ENCODE results near the gene COL5A3.

Gene COL5A3

DNA sequence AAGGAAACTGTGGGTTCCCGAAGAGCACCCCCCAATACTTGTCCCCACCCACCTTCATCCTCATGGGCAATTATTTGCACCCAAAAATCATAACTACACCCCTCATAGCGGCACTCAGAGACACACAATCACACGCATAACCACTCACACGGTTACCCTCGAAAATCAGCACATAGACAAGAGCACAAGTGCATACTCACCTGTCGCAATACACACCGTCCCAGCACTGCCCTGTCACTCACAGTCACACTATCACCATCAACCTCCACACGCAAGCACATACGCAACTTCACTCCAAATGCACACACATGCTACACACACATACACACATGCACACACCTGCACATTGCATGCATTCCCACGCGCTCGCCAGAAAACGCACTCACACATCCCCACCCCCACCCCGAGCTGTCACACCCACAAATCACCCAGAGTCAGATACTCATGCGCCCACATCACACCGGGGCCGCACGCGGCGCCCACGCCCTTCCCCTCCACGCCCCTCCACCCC, 535 bp downstream of the COL5A3 start:
- DNase-seq = no peak

DNA sequence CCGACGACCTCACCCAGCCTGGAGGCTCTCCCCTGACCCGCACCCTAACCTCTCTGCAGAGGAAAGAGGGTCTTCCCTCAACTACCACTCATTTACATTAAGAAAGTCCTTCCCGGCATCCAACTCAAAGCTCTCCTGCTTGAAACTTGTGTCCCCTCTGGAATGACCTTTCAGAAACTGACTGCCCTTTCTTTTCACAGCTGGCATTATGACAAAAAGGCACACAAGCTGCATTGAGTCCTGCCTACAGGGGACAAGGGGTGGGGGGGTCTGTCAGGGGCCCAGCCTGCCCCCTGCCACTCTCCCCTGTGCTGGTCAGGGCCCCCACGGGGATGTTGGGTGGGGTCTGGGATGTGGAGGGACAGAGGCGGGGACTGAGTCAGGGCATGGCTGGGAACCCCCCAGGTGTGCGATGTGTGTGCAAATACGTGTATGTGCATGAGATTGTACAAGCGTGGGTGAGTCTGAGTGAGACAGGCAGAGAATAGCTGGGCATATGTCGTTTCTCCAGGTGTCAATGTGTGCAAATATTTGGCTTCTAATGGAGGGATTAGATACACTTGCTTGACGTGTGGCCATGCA, 2.0 kb downstream of the COL5A3 start:
- no peak for DNase-seq

DNA sequence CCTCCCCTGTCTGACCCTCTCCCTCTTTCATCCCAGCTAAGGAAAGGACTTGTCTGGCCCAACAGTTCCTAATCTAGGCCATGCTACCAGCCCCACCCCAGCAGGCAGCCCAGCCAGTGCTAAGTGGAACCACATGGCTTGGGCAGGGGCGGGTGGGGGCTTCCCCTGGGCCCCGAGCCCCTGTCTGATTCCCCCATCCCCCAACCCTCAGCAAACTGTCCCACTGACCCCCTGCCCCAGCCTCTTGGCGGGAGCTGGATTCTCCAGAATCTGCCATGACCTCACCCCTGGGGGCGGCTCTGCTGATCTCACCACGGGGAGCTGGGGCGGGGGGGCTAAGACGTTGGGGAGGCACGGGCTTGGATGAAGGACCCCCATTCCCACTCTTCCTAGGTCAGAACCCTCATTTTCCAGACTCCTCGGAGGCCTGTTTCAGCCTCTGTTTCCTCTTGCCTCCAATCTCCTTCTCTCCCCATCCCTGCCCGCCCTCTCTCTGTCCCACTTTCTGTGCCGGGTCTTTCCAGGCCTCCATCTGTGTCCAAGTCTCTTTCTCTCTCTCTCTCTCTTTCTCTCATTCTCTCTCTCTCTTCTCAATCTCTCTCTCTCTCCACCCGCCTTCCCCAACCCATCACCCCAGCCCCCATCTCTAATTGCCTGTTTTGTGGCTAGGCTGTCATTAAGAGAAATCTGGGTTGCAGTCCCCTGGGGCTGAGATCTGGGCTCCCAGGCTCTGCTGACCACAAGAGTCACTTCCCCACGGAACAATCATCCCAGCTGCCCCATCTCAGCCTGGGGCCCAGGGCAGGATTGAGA, 2.7 kb downstream of the COL5A3 start:
- DNase-seq = no peak

DNA sequence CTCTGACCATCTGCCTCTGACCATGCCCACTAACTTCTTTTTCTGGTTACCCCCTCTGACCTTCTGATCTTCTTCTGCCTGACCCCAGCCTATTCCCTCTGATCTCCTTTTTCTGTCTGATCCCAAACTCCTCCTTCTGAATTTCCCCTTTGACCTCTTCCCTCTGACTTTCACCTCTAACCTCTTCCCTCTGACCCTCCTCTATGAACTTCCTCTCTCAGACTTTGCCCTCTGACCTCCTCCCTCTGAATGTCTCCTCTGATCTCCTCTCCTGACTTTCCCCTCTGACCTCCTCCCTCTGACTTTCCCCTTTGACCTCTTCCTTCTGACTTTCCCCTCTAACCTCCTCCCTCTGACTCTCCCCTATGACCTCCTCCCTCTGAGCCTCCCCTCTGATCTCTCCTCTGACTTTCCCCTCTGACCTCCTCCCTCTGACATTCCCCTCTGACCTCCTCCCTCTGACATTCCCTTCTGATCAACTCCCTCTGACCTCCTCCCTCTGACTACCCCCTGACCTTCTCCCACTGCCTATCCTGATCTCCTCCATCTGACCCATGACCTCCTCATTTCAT, 3.5 kb downstream of the COL5A3 start:
- DNase-seq = no peak

DNA sequence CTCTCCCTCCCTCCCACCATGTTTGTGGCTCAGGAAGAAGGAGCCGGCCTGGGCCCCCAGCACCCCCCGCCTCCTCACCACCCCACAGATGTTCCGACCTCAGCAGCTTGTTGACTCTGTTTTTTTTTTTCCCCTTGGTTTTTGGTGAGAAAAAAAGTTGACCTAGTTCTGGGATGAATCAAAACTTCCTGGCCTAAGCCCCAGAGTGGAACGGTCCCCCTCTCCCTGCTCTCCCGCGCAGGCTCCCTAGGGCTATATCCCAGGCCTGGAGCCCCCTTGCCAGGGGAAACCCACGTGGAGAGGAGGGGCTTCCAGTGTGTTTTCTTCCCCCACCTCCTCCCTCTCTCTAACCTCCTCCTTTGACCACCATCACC, 4.0 kb downstream of the COL5A3 start:
- peak in 1 of 2 donors; percentile 13 for DNase-seq

DNA sequence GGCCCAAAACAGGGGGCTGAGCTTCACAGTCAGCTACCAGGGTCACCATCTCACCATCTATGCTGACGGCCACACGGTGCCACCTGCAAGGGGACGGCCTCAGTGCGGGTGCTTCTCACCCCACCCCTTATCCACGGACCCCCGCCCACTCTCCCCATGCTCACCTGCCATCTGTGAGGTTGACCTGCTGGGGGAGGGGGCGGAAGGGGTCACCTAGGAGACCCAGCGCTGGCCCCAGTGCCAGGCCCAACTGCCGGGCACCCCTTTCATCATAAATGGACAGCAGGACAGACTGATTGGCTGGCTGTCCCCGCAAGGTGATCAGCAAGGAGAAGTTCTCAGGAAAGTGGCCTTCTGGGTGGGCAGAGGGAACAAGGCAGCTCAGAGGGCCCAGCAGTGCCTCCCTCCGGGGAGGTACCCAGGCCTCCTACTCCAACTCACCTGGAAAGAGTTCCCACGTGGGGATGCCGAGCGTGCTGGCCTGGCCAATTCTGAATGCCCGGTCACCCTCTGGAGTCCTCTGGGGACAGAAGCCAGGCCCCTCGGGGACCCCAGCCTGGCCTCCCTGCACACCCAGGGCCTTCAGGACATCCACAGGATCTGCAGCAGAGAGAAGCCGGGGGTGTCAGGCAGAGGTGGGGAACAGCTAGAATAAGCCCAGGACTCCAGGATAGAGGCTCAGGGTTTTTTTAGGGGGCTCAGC, 4.5 kb downstream of the COL5A3 start:
- no peak for DNase-seq

DNA sequence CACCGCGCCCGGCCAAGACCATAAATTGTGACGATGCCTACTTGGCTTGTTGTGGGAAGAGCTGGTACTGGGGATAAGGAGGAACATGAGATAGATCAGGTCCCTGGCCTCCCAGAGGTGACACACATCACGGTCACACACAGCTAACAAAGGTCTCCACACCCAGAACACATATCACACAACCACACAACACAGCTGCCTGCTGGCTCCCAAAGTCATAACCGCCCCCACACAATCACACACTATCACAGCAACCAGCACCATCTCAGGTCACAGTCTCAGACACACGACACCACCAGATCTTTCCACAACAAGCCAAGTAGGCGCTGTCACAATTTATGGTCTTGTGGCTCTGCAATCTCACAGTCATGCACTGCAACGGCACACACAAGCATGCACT, 5.7 kb downstream of the COL5A3 start:
- no peak for DNase-seq

DNA sequence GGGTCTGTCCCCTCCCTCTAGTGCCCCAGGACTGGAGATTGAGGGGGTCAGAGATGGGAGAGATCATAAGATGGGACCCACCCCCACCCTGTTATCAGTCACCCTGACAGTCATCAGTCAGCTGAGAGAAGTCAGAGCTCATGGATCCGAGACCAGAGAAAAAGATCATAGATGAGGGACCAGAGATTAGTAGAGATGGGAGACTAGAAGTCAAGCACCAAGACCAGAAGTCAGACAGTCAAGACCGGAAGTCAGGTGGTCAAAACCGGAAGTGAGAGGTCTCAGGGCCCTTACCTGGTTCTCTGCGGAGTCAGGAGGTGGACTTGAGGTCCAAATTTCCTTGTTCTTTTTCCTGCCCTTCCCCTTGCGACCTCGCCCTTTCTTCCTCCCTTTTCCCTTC, 7.0 kb downstream of the COL5A3 start:
- DNase-seq = no peak

DNA sequence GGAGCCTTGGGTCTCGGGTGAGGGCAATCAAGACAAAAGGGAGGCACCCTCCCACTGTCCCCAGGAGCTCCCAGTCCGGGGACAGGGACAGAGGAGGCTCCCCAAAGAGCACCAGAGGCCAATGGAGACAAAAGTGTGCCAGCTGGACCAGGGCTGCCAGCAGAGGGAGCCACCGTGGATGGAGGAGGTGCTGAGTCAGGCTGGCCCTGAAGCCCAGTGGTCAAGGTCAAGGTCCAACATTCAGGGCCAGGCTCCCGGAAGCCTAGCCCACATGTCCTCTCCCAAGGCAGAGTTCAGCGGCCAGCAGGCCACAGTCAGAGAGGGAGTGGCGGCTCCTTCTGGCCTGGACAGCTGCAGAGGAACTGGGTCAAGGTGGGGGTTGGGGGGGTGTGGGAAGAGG, 8.4 kb downstream of the COL5A3 start:
- DNase-seq = peak in 1 of 2 donors; percentile 17

DNA sequence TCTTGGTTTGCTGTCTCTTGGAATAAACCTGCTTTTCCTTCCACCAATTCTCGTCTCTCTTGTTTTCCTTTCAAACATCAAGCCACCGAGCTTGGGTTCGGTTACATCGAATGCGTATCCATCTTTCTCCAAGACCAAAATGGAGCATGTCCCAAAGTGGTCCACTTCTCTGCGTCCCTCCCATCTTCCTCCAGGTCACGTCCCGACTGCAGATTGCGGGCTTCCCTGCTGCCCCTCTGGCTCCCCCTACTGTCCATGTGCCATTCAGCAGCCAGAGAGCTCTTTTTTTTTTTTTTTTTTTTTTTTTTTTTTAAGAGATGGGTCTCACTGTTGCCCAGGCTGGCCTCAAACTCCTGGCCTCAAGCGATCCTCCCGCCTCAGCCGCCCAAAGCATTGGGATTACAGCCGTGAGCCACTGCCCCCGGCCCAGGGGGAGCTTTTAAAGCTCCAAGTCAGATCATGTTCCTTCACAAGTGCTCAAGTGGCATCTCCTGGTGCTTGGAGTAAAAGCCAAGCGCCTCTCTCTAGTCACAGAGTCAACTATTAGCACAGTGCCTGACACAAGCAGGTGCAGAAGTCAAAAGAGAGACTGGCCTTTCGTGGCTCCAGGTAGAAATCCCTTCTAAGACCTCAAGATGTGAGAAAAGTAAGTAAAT, 10.0 kb downstream of the COL5A3 start:
- peak; percentile 76 to 77 for DNase-seq

DNA sequence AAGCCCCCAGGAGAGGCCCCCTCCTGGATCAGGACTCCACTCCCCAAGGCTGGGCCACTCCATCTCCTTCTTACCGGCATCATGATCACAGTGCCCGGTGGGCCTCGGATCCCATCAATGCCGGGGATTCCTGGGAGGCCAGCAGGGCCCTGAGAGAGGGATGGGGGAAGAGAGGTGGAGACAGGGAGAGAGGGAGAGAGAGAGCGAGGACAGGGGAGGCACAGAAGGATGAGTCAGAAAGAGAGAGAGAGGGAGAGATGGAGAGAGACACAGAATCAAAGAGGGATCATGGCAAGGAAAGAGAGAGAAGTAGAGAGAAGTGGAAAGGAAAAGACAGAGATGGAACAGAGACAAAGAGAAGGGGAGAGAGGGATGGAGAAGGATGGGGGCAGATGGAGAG, 13.8 kb downstream of the COL5A3 start:
- DNase-seq = no peak

DNA sequence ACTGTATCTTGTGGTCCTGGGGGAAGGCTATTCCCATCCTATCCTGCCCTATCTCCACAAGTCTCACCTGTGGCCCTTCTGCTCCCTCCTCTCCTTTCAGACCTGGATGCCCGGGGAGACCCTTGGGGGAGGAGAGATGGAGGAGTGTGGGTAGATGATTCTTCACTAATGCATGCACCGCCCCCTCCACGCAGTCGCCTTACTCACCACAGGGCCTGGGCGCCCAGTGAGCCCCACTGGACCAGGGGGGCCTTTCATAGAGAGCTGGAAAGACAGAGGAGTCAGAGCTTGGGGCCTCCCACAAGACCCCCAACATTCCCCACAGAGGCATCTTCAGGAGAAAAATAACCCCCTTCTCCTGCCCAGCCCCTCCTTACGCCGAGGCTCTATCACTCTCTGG, 14.3 kb downstream of the COL5A3 start:
- DNase-seq = no peak

DNA sequence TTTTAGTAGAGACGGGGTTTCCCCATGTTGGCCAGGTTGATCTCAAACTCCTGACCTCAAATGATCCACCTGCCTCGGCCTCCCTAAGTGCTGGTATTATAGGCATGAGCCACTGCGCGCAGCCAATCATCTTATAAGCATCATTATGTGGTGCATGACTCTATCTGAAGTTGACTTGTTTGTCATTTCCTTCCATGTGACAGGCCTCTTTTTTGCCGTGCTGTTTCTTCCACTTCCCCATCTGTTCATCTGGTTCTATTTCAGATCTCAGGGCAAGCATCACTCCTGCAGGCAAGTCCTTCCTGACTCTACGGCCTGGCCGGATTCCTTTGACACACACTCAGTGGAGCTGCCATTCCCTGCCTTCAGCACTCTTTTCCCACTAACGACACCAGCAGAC, 15.2 kb downstream of the COL5A3 start:
- no peak for DNase-seq

DNA sequence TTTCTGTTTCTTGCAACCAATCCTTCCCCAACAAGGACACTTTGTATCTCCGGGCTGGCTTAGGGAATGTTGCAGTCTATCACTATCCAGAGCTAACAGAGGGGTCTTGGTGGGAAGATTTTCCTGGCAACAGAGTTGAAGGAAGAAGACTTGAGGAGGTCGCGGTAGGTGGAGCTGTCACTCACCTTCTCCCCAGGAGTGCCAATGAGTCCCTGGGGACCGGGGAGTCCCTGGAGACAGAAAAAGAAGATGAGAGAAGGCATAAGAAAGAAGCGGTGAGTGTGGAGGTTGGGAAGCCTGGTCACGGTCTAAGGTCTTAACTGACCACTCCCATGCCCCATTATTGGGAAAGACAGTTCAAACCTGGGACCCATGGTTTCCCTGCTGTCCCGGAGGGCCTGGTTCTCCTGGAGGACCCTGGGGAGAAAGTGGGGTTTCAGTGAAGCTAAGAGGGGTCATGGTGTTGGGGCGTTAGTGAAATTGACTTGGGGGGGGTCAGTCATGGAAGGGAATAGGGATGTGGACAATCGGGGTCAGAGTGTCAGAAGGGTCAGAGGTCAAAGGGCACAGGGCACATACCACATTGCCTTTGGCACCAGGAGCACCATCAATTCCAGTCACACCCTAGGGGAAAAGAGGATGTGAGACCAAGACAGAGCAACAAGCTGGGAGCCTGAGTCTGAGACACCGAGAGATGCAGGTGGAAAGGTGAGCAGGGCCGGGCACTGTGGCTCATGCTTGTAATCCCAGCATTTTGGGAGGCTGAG, 18.7 kb downstream of the COL5A3 start:
- DNase-seq = no peak

DNA sequence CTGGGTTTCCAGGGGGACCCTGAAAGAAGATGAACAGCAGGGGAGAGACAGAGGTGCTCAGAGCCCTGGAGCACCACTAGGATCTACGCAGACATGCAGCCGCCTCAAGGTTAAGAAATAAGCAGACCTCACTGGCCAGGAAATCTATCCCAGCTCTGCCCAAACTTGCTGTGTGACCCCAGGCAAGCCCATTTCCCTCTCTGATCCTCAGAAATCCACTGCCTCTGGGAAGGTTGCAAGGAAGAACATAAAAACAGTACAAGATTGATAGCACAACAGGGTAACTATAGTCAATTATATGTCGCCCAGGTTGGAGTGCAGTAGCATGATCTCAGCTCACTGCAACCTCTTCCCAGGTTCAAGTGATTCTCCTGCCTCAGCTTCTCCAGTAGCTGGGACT, 20.8 kb downstream of the COL5A3 start:
- no peak for DNase-seq

DNA sequence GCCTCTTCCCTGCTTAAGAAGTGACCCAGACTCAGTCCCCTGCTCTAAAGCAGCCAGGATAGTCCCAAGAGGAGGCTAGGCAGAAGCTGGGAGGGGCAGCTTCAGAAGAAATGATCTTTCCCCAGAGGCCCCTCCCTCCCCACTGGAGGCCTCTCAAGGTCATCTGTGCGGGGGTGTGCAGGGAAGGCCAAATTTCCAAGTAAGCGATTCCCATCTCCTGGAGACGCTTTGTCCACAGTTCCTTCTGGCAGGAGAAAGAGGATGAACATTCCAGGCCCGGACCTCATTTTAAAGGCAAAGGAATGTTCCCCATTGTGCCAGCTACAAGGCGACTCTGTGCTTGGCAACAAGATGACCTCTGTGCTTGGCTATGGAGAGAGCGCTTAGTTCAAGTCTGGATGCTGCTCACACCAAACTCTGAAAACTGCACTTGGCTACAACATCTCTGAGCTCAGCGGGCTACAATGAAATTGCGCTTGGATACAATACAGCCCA, 23.5 kb downstream of the COL5A3 start:
- no peak for DNase-seq

DNA sequence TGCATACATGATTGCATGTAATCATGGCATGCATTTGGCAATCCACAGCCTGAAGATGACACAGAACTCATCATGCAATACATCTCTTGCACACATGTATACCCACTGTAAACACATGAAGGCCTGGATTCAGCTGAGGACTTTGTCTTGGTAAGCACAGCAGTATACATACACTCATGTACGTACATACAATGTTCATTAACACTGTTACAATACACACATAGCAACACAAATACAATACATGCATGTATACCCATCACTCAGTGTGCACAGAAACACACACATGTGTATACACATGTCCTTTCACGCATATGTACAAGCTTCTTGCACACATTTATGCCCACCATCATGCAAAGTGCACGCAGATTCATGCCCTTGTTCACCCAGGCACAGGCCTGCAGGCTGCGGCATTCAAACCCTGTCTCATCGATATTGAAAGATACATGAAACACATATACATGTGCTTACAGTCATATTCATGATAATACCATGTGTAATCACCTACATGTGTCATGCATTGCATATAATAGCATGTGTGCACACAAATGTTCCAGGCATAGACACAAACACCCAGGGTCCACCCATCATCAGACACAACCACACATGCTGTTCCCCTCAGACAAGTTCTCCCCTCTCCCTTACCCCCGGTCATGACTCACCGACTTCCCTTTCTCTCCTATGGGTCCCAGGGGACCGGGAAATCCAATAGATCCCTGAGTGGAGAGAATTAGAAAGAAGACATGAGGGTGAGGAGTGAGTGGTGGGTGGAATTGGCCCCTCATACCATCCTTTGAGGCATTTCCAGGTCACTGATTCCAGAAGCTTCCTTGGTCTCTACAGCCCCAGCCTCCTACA, 28.7 kb downstream of the COL5A3 start:
- no peak for DNase-seq

DNA sequence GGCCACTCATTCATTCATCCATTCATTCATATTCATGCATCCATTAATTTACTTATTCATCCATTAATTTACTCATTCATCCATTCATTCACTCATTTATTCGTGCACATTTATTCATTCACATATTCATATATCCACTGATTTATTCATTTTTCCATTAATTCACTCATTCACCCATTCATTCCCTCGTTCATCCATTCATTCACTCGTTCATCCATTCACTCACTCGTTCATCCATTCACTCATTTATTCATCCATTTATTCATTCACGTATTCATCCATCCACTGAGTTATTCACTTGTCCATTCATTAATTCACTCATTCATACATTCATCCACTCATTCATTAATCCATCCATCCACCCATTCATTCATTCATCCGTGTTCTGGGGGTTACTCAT, 38.2 kb downstream of the COL5A3 start:
- DNase-seq = no peak

DNA sequence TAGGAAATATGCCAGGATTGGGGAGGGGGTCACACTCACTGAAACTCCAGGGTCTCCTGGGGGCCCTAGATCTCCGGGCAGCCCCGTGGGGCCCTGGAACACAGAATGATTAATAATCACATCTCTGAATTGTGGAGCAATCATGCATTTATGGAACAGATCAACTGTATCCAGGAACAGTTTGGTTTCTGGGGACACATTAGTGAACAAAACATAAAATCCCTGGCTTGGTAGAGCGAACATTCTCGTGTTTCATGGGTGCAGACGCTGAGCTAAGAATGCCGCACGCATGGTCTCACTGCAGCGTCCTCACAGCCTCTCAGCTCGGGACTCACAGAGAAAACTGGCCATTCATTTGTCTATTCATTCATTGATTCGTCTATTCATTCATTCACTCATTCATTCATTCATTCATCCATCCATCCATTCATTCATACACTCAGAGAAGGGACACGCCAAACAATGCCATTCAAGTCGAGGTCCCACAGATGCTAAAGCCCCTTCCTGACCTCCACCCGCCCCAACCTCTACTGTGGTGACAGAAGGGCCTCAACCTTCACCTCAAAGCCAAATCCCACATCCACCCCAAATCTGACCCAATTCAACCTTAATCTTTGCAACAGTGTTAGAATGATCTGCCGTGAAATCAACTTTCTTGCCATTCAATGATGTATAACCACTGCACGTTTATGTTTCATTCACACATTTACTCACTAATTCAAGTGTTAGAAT, 39.0 kb downstream of the COL5A3 start:
- DNase-seq = no peak

DNA sequence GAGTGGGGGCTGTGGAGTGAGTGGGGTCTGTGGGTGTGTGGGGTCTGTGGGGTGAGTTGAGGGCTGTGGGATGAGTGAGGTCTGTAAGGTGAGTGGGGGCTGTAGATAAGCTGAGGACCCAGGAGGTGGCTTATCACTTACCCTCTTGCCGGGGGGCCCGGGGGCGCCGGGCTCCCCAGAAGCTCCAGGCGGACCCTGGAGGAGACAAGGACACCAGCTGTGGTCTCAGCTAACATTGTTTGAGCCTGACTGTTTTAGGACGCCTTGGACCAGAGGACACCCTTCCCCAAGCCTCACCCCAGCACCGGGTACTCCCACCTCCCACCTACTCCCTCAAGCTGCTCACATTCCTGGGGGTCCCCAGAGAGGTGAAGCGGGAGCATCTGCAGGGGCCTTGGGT, 39.8 kb downstream of the COL5A3 start:
- no peak for DNase-seq

DNA sequence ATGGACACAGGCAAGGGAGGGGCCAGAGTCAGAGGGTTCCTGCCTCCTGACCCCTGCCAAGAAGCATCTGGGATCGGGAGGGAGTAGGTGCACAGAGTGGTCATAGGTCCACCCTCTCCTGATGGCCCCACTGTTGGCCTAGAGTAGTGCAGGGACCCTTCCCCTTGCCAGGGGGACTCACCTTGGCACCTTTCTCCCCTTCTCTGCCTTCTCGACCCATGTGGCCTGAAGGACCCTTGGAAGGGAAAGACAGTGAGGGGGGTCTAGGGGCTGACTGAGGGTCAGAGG, 40.7 kb downstream of the COL5A3 start:
- DNase-seq = no peak

Data from stimulated activated CD4-positive, alpha-beta T cell treated with anti-CD3 and anti-CD28 coated beads, Interleukin-2, amount 100 ng/mL, for 24 hours (primary cell).